ENCODE measurements around the gene TNFSF4.

DNA sequence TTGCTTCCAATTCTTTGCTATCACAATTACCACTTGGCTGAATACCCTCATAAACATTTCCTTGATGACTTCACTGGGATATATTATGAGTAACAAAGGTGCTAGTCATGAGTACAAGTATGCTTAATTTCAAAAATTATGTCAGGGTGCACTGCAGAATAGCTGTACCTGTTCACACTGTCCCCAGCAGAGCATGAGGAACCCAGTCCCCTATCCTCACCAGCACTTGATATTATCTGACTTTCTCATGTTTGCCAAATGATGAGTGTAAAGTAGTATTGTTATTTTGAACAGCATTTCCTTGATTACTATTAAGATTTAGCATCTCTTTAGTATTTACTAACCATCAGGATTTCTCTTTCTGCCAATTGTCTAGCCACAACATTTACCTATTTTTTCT, 33.5 kb upstream of the TNFSF4 start:
- TF ChIP-seq EZH2 (IDR thresholded peaks at IDR 0.05; ENCODE audit: insufficient read depth, poor library complexity, severe bottlenecking) (no peak), EZH2phosphoT487 (IDR thresholded peaks at IDR 0.05; ENCODE audit: insufficient read depth, low read depth) (no peak)
